Uterus (tissue), 2 donors: ENCODE results near the gene RAB12.

Source experiments
- CTCF ChIP-seq, 4 experiments: fragments of 200-600 bp in 2 of 4; fragments of 450-650 bp in 2 of 4; sonication (generic) in 2 of 4; IDR thresholded peaks; one replicate each; pipeline ENCODE4 v1.5.1; 2016 to 2019; ENCODE audit warnings: antibody characterized with exemption in 4 of 4, mild to moderate bottlenecking in 2 of 4, moderate library complexity in 1 of 4
- POLR2A ChIP-seq, 2 donors: fragments of 450-650 bp; IDR thresholded peaks; one replicate each; pipeline ENCODE4 v1.6.1; 2016; ENCODE audit warnings: antibody characterized with exemption in 2 of 2, mild to moderate bottlenecking in 1 of 2, moderate library complexity in 1 of 2

DNA sequence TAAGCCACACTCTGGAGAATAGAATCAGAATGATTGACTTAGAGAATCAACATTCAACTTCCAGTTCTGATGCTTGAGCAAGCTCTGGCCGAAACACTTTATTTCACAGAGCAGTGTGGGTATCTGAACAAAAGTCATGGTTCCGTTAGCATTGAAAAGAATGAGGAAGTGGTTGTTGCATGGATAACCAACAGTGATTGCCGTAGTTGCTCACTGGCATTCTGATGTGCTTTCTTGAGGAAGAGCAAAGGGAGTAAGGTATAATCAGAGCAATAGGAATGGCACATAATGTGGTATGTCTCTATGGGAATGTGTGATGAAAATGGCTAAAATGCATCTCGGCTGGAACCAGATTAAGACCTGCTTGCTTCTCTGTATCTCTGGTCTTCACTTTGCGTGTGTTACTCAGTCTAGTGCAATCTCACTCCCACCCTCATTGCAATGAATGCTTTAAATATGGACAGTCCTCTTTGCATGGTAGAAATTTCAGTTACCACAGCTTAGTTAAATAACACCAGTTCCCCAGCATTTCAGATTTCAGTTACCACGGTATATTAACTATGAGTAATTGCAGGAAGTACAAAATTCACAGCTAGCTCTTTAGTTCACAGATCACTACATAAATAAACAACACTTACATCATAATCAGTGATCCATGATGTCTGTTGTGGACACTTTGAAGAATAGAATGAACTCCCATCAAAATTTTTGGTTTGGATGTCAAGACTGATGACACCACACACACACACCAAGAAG lies 7.8 kb upstream of the RAB12 start:
- TF ChIP-seq CTCF (IDR thresholded peaks at IDR 0.05) (no peak), POLR2A (IDR thresholded peaks at IDR 0.05) (no peak)
